Islet precursor cell (in vitro differentiated cells): ENCODE measurements around the gene AKIRIN2.

Experiments used
- DNase-seq: peaks from one replicate; pipeline ENCODE4 v3.0.0-alpha.2; 2018

The AKIRIN2 gene

GRCh38 chr6:87653074-87653962 lies 48.7 kb downstream of the AKIRIN2 start:
- no peak for DNase-seq

GRCh38 chr6:87645080-87645479 lies 57.0 kb downstream of the AKIRIN2 start:
- DNase-seq = no peak

GRCh38 chr6:87641065-87641692 lies 60.9 kb downstream of the AKIRIN2 start:
- DNase-seq = no peak

- no peak for DNase-seq
These were observed 62.7 kb downstream of the AKIRIN2 start for GRCh38 chr6:87639373-87639772.

GRCh38 chr6:87637106-87637505 lies 64.9 kb downstream of the AKIRIN2 start:
- no peak for DNase-seq

- no peak for DNase-seq
These were observed 65.7 kb downstream of the AKIRIN2 start for GRCh38 chr6:87636315-87636714.

GRCh38 chr6:87633851-87634250 lies 68.2 kb downstream of the AKIRIN2 start:
- no peak for DNase-seq

GRCh38 chr6:87630746-87631145 lies 71.3 kb downstream of the AKIRIN2 start:
- no peak for DNase-seq

GRCh38 chr6:87628881-87629280 lies 73.2 kb downstream of the AKIRIN2 start:
- no peak for DNase-seq

GRCh38 chr6:87628424-87628823 lies 73.6 kb downstream of the AKIRIN2 start:
- DNase-seq = no peak
